Measurements from ENCODE around the gene LUC7L2. TPM values are rescaled to one million over a fixed set of nuclear protein-coding genes. Genes with fewer than 3 reads are reported as not detected.

LUC7L2 gene
- total RNA-seq, 1 experiment from 2014 or later = 94.4 TPM

DNA sequence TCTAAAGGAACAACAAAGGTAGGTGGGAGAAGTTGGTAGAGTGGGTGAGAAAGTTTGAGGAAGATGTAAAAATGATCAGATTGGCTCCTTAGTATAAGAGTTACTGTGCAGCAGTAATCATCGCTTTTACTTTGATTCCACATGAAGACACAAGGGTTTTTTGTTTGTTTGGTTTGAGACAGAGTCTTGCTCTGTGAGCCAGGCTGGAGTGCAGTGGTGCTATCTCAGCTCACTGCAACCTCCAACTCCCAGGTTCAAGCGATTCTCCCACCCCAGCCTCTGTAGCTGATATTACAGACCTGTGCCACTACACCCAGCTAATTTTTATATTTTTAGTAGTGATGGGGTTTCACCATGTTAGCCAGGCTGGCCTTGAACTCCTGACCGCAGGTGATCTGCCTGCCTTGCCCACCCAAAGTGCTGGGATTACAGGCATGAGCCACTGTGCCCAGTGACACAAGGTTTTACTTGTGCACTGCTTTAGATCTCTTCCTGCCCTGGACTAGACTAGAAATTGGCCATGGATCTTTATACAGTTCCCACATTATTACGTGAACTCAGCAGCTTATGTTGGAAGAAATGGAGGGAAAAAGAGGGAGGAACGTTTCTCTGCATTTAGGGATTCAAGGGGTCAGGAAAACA, 10.7 kb downstream of the LUC7L2 start:
- POLR2A ChIA-PET = interaction anchor here (0.6 to 1.4 kb wide), 3 partner anchors 10 to 50 kb away, joined by 3 to 9 read pairs (median 7); partner anchors contain the start of gene LUC7L2
- Mint-ChIP-seq H3K4me1 (peaks cover 59% of the 10 kb centered on the region), H3K9me3 (no peaks in the 10 kb centered on the region), H3K4me3 (no peak overlapping the region), H3K36me3 (peaks cover 4% of the 10 kb centered on the region), H3K27me3 (ENCODE audit: low read depth) (no peaks in the 10 kb centered on the region), H3K27ac (peak overlapping the region; percentile 87)
- DNase-seq (ENCODE audit: low spot score) (no peak), ATAC-seq (no peak)
- CTCF ChIA-PET = interaction anchor here (0.6 to 1.0 kb wide), 2 partner anchors 50 to 76 kb away, joined by 3 to 4 read pairs; no protein-coding TSS in a partner anchor
- TF ChIP-seq ATF1 (CRISPR knock-in tag; IDR thresholded peaks at IDR 0.05) (no peak), ZNF671 (CRISPR knock-in tag; IDR thresholded peaks at IDR 0.05) (no peak), HMGXB4 (CRISPR knock-in tag; IDR thresholded peaks at IDR 0.05) (no peak), SP1 (CRISPR knock-in tag; conservative IDR thresholded peaks at IDR 0.05) (no peak), ZNF281 (CRISPR knock-in tag; IDR thresholded peaks at IDR 0.05) (no peak), RELA (CRISPR knock-in tag; IDR thresholded peaks at IDR 0.05; ENCODE audit: borderline replicate concordance) (no peak), FOXP1 (CRISPR knock-in tag; IDR thresholded peaks at IDR 0.05; ENCODE audit: borderline replicate concordance) (no peak), ZNF138 (CRISPR knock-in tag; conservative IDR thresholded peaks at IDR 0.05) (no peak), NR2C2 (CRISPR knock-in tag; IDR thresholded peaks at IDR 0.05) (no peak), ZNF121 (CRISPR knock-in tag; IDR thresholded peaks at IDR 0.05) (no peak), ERG (CRISPR knock-in tag; IDR thresholded peaks at IDR 0.05) (no peak), AFF4 (CRISPR knock-in tag; IDR thresholded peaks at IDR 0.05; ENCODE audit: borderline replicate concordance) (no peak), STAT6 (CRISPR knock-in tag; conservative IDR thresholded peaks at IDR 0.05; ENCODE audit: low read depth) (no peak), JUN (CRISPR knock-in tag; IDR thresholded peaks at IDR 0.05) (no peak), TEAD1 (CRISPR knock-in tag; IDR thresholded peaks at IDR 0.05) (no peak), GABPB1 (CRISPR knock-in tag; IDR thresholded peaks at IDR 0.05) (no peak), OVOL2 (CRISPR knock-in tag; IDR thresholded peaks at IDR 0.05; ENCODE audit: borderline replicate concordance) (no peak)
- TF ChIP-seq, protein P1, sequence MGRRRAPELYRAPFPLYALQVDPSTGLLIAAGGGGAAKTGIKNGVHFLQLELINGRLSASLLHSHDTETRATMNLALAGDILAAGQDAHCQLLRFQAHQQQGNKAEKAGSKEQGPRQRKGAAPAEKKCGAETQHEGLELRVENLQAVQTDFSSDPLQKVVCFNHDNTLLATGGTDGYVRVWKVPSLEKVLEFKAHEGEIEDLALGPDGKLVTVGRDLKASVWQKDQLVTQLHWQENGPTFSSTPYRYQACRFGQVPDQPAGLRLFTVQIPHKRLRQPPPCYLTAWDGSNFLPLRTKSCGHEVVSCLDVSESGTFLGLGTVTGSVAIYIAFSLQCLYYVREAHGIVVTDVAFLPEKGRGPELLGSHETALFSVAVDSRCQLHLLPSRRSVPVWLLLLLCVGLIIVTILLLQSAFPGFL (CRISPR knock-in tag; IDR thresholded peaks at IDR 0.05; ENCODE audit: borderline replicate concordance) = no peak
- TF ChIP-seq, protein P2, sequence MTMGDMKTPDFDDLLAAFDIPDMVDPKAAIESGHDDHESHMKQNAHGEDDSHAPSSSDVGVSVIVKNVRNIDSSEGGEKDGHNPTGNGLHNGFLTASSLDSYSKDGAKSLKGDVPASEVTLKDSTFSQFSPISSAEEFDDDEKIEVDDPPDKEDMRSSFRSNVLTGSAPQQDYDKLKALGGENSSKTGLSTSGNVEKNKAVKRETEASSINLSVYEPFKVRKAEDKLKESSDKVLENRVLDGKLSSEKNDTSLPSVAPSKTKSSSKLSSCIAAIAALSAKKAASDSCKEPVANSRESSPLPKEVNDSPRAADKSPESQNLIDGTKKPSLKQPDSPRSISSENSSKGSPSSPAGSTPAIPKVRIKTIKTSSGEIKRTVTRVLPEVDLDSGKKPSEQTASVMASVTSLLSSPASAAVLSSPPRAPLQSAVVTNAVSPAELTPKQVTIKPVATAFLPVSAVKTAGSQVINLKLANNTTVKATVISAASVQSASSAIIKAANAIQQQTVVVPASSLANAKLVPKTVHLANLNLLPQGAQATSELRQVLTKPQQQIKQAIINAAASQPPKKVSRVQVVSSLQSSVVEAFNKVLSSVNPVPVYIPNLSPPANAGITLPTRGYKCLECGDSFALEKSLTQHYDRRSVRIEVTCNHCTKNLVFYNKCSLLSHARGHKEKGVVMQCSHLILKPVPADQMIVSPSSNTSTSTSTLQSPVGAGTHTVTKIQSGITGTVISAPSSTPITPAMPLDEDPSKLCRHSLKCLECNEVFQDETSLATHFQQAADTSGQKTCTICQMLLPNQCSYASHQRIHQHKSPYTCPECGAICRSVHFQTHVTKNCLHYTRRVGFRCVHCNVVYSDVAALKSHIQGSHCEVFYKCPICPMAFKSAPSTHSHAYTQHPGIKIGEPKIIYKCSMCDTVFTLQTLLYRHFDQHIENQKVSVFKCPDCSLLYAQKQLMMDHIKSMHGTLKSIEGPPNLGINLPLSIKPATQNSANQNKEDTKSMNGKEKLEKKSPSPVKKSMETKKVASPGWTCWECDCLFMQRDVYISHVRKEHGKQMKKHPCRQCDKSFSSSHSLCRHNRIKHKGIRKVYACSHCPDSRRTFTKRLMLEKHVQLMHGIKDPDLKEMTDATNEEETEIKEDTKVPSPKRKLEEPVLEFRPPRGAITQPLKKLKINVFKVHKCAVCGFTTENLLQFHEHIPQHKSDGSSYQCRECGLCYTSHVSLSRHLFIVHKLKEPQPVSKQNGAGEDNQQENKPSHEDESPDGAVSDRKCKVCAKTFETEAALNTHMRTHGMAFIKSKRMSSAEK (CRISPR knock-in tag; IDR thresholded peaks at IDR 0.05; ENCODE audit: borderline replicate concordance) = no peak
